ENCODE results near the gene PAFAH1B1. TPM values are rescaled to one million over a fixed set of nuclear protein-coding genes. Genes with fewer than 3 reads are reported as not detected.

Gene PAFAH1B1
- total RNA-seq, 2 experiments from 2014 or later, result 120 to 123 TPM

GRCh38 chr17:2723505-2723996, 130.1 kb downstream of the PAFAH1B1 start:
- TF ChIP-seq, protein P1, sequence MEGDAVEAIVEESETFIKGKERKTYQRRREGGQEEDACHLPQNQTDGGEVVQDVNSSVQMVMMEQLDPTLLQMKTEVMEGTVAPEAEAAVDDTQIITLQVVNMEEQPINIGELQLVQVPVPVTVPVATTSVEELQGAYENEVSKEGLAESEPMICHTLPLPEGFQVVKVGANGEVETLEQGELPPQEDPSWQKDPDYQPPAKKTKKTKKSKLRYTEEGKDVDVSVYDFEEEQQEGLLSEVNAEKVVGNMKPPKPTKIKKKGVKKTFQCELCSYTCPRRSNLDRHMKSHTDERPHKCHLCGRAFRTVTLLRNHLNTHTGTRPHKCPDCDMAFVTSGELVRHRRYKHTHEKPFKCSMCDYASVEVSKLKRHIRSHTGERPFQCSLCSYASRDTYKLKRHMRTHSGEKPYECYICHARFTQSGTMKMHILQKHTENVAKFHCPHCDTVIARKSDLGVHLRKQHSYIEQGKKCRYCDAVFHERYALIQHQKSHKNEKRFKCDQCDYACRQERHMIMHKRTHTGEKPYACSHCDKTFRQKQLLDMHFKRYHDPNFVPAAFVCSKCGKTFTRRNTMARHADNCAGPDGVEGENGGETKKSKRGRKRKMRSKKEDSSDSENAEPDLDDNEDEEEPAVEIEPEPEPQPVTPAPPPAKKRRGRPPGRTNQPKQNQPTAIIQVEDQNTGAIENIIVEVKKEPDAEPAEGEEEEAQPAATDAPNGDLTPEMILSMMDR (IDR thresholded peaks at IDR 0.05), result no peak
- ChIA-PET POLR2A (interaction anchor here (1.4 kb wide), 1 partner anchor 131 kb away, joined by 3 read pairs; no protein-coding TSS in a partner anchor), CTCF (no interaction called here)

GRCh38 chr17:2723997-2724783, 130.7 kb downstream of the PAFAH1B1 start:
- Histone ChIP-seq H3K27me3 (ENCODE audit: control insufficient read depth in 1 of 2, insufficient read depth in 2 of 2, low read length in 2 of 2) (peaks cover 16 to 23% of the 10 kb centered on the region in 2 experiments), H3K4me3 (ENCODE audit: low read length) (peak overlapping the region; percentile 14), H3K27ac (ENCODE audit: low read depth in 1 of 2, low read length in 2 of 2) (no peak overlapping the region), H3K9me3 (ENCODE audit: control insufficient read depth in 1 of 2, insufficient read depth in 1 of 2, low read length in 2 of 2) (no peaks in the 10 kb centered on the region), H3K36me3 (ENCODE audit: insufficient read depth, low read length) (no peaks in the 10 kb centered on the region), H3K4me1 (ENCODE audit: insufficient read depth, low read length) (peaks cover 12% of the 10 kb centered on the region)
- no peaks in the 10 kb centered on the region for H3K36me3 Mint-ChIP-seq (ENCODE audit: low read depth)
- no peak overlapping the region for H3K27ac Mint-ChIP-seq
- intact Hi-C loops (cut with DNase I, micrococcal nuclease), result no loop called here
- TF ChIP-seq, protein P1 (IDR thresholded peaks at IDR 0.05), result no peak
- peaks cover 18% of the 10 kb centered on the region for H3K27me3 Mint-ChIP-seq
- CTCF ChIA-PET, result interaction anchor here (0.9 to 1.0 kb wide), 2 partner anchors 27 to 113 kb away, joined by 3 to 5 read pairs; no protein-coding TSS in a partner anchor
- POLR2A ChIA-PET, result interaction anchor here (0.8 to 1.4 kb wide), 2 partner anchors 90 to 130 kb away, joined by 3 to 4 read pairs; no protein-coding TSS in a partner anchor
- no peaks in the 10 kb centered on the region for H3K9me3 Mint-ChIP-seq
- DNase-seq, result peak in 1 of 14 experiments; percentile 20
- ATAC-seq (ENCODE audit: poor library complexity), result peak; percentile 10
- H3K4me3 Mint-ChIP-seq, result peak overlapping the region; percentile 42
- peaks cover 5% of the 10 kb centered on the region for H3K4me1 Mint-ChIP-seq (ENCODE audit: low read depth)

More at GRCh38 chr17:2723505-2723996, 130.1 kb downstream of the PAFAH1B1 start:
- Mint-ChIP-seq H3K4me1 (ENCODE audit: low read depth) (peaks cover 5% of the 10 kb centered on the region), H3K9me3 (no peaks in the 10 kb centered on the region), H3K27me3 (peaks cover 15% of the 10 kb centered on the region), H3K36me3 (ENCODE audit: low read depth) (no peaks in the 10 kb centered on the region), H3K27ac (no peak overlapping the region), H3K4me3 (peak overlapping the region; percentile 51)
- Histone ChIP-seq H3K36me3 (ENCODE audit: insufficient read depth, low read length) (no peaks in the 10 kb centered on the region), H3K4me3 (ENCODE audit: low read length) (no peak overlapping the region), H3K4me1 (ENCODE audit: insufficient read depth, low read length) (peaks cover 12% of the 10 kb centered on the region), H3K27ac (ENCODE audit: low read depth in 1 of 2, low read length in 2 of 2) (no peak overlapping the region), H3K27me3 (ENCODE audit: control insufficient read depth in 1 of 2, insufficient read depth in 2 of 2, low read length in 2 of 2) (peaks cover 16 to 21% of the 10 kb centered on the region in 2 experiments), H3K9me3 (ENCODE audit: control insufficient read depth in 1 of 2, insufficient read depth in 1 of 2, low read length in 2 of 2) (no peaks in the 10 kb centered on the region)
- ATAC-seq (ENCODE audit: poor library complexity), result no peak
- intact Hi-C loops (cut with DNase I, micrococcal nuclease), result no loop called here
- no peak for DNase-seq

DNA sequence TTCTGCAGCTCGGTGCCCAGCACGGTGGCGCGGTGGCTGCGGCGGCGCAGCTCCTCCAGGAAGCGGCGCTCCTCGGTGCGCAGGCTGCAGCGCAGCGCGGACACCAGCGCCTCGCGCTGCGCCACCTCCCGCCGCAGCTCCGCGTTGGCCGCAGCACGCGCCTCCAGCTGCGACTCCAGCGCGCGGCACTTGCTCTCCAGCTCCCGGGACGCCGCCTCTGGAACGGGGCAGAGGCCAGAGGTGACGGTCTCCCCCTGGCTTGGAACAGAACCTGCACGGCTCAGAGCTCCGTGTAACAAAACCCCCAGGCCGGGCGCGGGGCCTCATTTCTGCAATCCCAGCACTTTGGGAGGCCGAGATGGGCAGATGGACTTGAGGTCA, 131.3 kb downstream of the PAFAH1B1 start:
- Histone ChIP-seq H3K27me3 (ENCODE audit: control insufficient read depth in 1 of 2, insufficient read depth in 2 of 2, low read length in 2 of 2) (peaks cover 16 to 23% of the 10 kb centered on the region in 2 experiments), H3K36me3 (ENCODE audit: insufficient read depth, low read length) (no peaks in the 10 kb centered on the region), H3K9me3 (ENCODE audit: control insufficient read depth in 1 of 2, insufficient read depth in 1 of 2, low read length in 2 of 2) (no peaks in the 10 kb centered on the region), H3K4me3 (ENCODE audit: low read length) (no peak overlapping the region), H3K27ac (ENCODE audit: low read depth in 1 of 2, low read length in 2 of 2) (no peak overlapping the region), H3K4me1 (ENCODE audit: insufficient read depth, low read length) (peaks cover 12% of the 10 kb centered on the region)
- no peaks in the 10 kb centered on the region for H3K36me3 Mint-ChIP-seq (ENCODE audit: low read depth)
- peaks cover 21% of the 10 kb centered on the region for H3K27me3 Mint-ChIP-seq
- ATAC-seq (ENCODE audit: poor library complexity) (peak; percentile 81), DNase-seq (peak in 10 of 14 experiments; percentile 24 to 73 (median 41))
- H3K4me3 Mint-ChIP-seq, result no peak overlapping the region
- ChIA-PET CTCF (interaction anchor here (0.6 to 1.0 kb wide), 3 partner anchors 26 to 112 kb away, joined by 3 to 5 read pairs (median 3); no protein-coding TSS in a partner anchor), POLR2A (interaction anchor here (0.8 to 1.4 kb wide), 2 partner anchors 90 to 130 kb away, joined by 3 to 4 read pairs; no protein-coding TSS in a partner anchor)
- no peaks in the 10 kb centered on the region for H3K9me3 Mint-ChIP-seq
- no peak overlapping the region for H3K27ac Mint-ChIP-seq
- intact Hi-C loops (cut with DNase I, micrococcal nuclease), result no loop called here
- TF ChIP-seq, protein P1 (IDR thresholded peaks at IDR 0.05), result no peak
- H3K4me1 Mint-ChIP-seq (ENCODE audit: low read depth), result peaks cover 5% of the 10 kb centered on the region
